Measurements from ENCODE around the gene LIPJ.

LIPJ gene

DNA sequence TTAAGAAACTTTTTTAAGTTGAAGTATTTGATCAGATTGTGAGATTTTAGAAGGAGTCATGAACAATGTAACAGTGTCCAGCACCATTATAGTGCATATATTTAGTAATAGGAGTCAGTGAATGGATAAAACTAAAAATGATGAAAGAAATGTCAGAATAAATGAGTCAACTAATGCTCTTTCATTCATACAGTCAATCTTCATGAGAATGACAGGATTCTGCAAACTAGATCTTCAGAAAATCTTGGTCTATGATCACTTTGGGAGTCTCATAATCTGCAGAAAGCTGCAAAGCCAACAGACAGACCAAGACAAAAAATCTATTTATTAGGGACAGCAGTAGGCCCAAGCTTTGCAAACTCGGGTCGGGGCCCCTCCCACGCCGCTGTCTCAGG, 4.2 kb upstream of the LIPJ start:
- DNase-seq = no peak
- H2AFZ ChIP-seq (ENCODE audit: low read depth, low read length) = no peak overlapping the region
- H3K27me3 ChIP-seq (ENCODE audit: insufficient read depth, low read length, poor library complexity) = peaks cover 3% of the 10 kb centered on the region
- no peak for TF ChIP-seq EZH2 (IDR thresholded peaks at IDR 0.05; ENCODE audit: borderline replicate concordance, low read depth, low read length, severe bottlenecking)
- TF ChIP-seq, protein P1, sequence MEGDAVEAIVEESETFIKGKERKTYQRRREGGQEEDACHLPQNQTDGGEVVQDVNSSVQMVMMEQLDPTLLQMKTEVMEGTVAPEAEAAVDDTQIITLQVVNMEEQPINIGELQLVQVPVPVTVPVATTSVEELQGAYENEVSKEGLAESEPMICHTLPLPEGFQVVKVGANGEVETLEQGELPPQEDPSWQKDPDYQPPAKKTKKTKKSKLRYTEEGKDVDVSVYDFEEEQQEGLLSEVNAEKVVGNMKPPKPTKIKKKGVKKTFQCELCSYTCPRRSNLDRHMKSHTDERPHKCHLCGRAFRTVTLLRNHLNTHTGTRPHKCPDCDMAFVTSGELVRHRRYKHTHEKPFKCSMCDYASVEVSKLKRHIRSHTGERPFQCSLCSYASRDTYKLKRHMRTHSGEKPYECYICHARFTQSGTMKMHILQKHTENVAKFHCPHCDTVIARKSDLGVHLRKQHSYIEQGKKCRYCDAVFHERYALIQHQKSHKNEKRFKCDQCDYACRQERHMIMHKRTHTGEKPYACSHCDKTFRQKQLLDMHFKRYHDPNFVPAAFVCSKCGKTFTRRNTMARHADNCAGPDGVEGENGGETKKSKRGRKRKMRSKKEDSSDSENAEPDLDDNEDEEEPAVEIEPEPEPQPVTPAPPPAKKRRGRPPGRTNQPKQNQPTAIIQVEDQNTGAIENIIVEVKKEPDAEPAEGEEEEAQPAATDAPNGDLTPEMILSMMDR (IDR thresholded peaks at IDR 0.05; ENCODE audit: borderline replicate concordance, extremely low read depth, low read length, poor library complexity, severe bottlenecking) = no peak
- no peaks in the 10 kb centered on the region for H3K4me1 ChIP-seq (ENCODE audit: insufficient read depth, low read length)
- H3K79me2 ChIP-seq (ENCODE audit: insufficient read depth, low read length) = no peaks in the 10 kb centered on the region
- no peak overlapping the region for H3K4me3 ChIP-seq (ENCODE audit: low read depth in 1 of 2, low read length in 2 of 2)
- no peaks in the 10 kb centered on the region for H3K9me3 ChIP-seq (ENCODE audit: insufficient read depth, low read length, severe bottlenecking)
- no peaks in the 10 kb centered on the region for H4K20me1 ChIP-seq (ENCODE audit: insufficient read depth, low read length)
- no peak for ATAC-seq (ENCODE audit: insufficient read depth, low read depth)
- H3K36me3 ChIP-seq (ENCODE audit: insufficient read depth, low read length) = no peaks in the 10 kb centered on the region
- H3K27ac ChIP-seq (ENCODE audit: low read length) = no peak overlapping the region
- H3K4me2 ChIP-seq (ENCODE audit: insufficient read depth, low read length) = no peak overlapping the region
- no peak overlapping the region for H3K9ac ChIP-seq (ENCODE audit: low read depth, low read length)

DNA sequence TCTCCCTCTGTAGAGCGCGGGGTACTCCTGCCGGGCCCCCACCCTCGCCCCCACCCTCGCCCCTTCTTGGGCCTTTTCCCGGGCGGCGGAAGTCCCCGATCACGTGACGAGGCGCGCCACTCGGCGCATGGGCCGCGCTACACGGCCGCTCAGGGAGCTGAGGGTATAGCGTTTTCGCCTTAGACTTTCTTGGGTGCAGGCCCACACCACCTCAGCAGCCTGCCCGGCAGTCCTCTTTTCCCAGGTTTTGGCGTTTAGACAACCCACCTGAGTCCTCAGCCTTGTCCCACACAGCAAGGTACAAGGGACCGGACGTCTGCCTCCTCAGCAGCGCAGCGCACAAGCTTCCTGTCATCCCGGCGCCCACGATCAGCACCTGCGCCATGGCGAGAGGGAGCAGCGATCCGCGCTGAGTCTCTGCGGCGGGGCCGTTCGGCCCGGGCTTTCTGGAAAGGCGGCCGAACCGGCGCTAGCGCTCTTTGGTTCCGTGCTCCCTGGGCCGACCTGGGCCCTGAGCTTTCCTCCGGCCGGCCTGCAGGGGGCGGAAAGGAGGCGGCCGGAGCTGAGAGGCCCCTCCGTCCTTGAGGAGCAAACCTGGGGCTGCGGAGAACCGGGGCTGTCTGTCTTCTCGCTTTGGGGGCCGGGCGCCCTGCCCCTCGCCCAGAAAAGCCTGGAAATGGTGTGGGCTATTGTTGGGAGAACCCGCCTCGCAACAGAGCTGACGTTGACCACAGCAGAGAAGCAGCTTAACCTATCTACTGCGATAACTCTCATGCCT, 3.6 kb upstream of the LIPJ start, which contains the start of gene RNLS:
Gene RNLS, minus strand, starts transcription at position 513 of the 778 bp plus-strand sequence.
- Histone ChIP-seq H3K4me1 (ENCODE audit: insufficient read depth, low read length) (no peaks in the 10 kb centered on the region), H3K4me3 (ENCODE audit: low read depth in 1 of 2, low read length in 2 of 2) (no peak within 1 kb of the TSS), H3K9ac (ENCODE audit: low read depth, low read length) (no peak within 1 kb of the TSS), H4K20me1 (ENCODE audit: insufficient read depth, low read length) (no peaks in the 10 kb centered on the region), H3K9me3 (ENCODE audit: insufficient read depth, low read length, severe bottlenecking) (no peaks in the 10 kb centered on the region), H3K79me2 (ENCODE audit: insufficient read depth, low read length) (no peaks in the 10 kb centered on the region), H3K27ac (ENCODE audit: low read length) (no peak within 1 kb of the TSS), H3K36me3 (ENCODE audit: insufficient read depth, low read length) (no peaks in the 10 kb centered on the region), H2AFZ (ENCODE audit: low read depth, low read length) (no peak within 1 kb of the TSS), H3K4me2 (ENCODE audit: insufficient read depth, low read length) (no peak within 1 kb of the TSS), H3K27me3 (ENCODE audit: insufficient read depth, low read length, poor library complexity) (peaks cover 3% of the 10 kb centered on the region)
- ATAC-seq (ENCODE audit: insufficient read depth, low read depth) = no peak
- no peak for DNase-seq
- TF ChIP-seq EZH2 (IDR thresholded peaks at IDR 0.05; ENCODE audit: borderline replicate concordance, low read depth, low read length, severe bottlenecking) = no peak
- TF ChIP-seq, protein P1 (IDR thresholded peaks at IDR 0.05; ENCODE audit: borderline replicate concordance, extremely low read depth, low read length, poor library complexity, severe bottlenecking) = peak; percentile 7

DNA sequence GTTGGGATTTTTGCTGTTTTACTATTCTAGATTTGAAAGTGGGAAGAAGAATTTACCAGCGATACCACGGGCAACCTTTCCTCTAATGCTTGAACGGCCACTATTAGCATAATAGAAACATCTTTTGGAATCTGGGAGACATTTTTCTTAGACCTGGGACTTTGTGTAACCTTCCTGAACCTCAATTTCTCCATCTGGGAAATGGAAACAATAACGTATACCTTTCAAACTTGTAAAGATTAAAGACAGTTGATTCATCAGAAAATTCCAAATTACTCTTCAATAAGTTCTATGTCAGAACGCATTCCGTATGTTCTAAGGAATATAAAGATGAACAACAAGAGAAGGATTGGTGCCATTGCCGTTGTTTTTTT, 3.0 kb upstream of the LIPJ start:
- H3K27ac ChIP-seq (ENCODE audit: low read length) = no peak overlapping the region
- H3K27me3 ChIP-seq (ENCODE audit: insufficient read depth, low read length, poor library complexity) = peaks cover 3% of the 10 kb centered on the region

More for the DNA sequence above, 3.0 kb upstream of the LIPJ start:
- no peaks in the 10 kb centered on the region for H3K79me2 ChIP-seq (ENCODE audit: insufficient read depth, low read length)
- no peak overlapping the region for H3K4me2 ChIP-seq (ENCODE audit: insufficient read depth, low read length)
- H3K4me3 ChIP-seq (ENCODE audit: low read depth in 1 of 2, low read length in 2 of 2) = no peak overlapping the region
- no peak for ATAC-seq (ENCODE audit: insufficient read depth, low read depth)
- no peaks in the 10 kb centered on the region for H3K4me1 ChIP-seq (ENCODE audit: insufficient read depth, low read length)
- DNase-seq = no peak
- H3K36me3 ChIP-seq (ENCODE audit: insufficient read depth, low read length) = no peaks in the 10 kb centered on the region
- no peak for TF ChIP-seq EZH2 (IDR thresholded peaks at IDR 0.05; ENCODE audit: borderline replicate concordance, low read depth, low read length, severe bottlenecking)
- TF ChIP-seq, protein P1 (IDR thresholded peaks at IDR 0.05; ENCODE audit: borderline replicate concordance, extremely low read depth, low read length, poor library complexity, severe bottlenecking) = no peak
- H3K9me3 ChIP-seq (ENCODE audit: insufficient read depth, low read length, severe bottlenecking) = no peaks in the 10 kb centered on the region
- H3K9ac ChIP-seq (ENCODE audit: low read depth, low read length) = no peak overlapping the region
- H4K20me1 ChIP-seq (ENCODE audit: insufficient read depth, low read length) = no peaks in the 10 kb centered on the region
- no peak overlapping the region for H2AFZ ChIP-seq (ENCODE audit: low read depth, low read length)

Measured in DND-41 (cell line).